ENCODE measurements around the gene HMCN2.

- TF ChIP-seq CTCF (IDR thresholded peaks at IDR 0.05; ENCODE audit: poor library complexity) (no peak), EZH2phosphoT487 (IDR thresholded peaks at IDR 0.05; ENCODE audit: low read depth, severe bottlenecking, unreplicated experiment) (no peak), EZH2 (IDR thresholded peaks at IDR 0.05; ENCODE audit: borderline replicate concordance) (no peak)
These were observed 28.5 kb upstream of the HMCN2 start for GRCh38 chr9:130237076-130237475.

Data from hepatocyte (in vitro differentiated cells).